ENCODE results near the gene ZMAT5.

DNA sequence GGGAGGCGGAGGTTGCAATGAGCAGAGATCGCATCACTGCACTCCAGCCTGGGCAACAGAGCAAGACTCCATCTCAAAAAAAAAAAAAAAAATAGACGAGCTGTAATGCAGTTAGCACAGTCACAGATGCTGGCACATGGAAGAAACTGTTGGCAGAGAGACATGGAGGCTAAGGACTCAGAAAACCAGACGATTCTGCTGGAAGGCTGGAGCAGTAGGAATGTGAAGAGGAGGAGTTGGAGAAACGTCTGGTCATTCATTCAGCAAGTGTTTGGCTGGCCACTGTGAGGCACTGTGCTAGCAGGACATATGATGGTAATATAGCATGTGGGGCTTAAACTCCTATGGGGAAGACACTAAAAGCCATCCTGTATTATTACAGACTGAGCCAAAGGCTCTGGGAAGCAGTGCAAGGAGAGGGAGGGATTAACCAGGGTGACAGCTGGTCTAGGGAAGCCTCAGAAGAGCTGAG is 5.4 kb upstream of the ZMAT5 start:
- TF ChIP-seq POLR2A (IDR thresholded peaks at IDR 0.05; ENCODE audit: low read depth, low read length) = no peak
- TF ChIP-seq PAX5 (IDR thresholded peaks at IDR 0.05; ENCODE audit: insufficient read depth, low read length, severe bottlenecking) = no peak
